Large intestine (tissue), 3 donors: ENCODE results near the gene PHOSPHO1. TPM values are rescaled to one million over a fixed set of nuclear protein-coding genes. Genes with fewer than 3 reads are reported as not detected.

Experiments
- DNase-seq, 2 donors: peaks; one replicate each; pipeline versions ENCODE4 v3.0.0 to v3.0.0-alpha.2; 2013
- H3K27ac ChIP-seq: one replicate; pipeline ENCODE4 v1.5.1; 2013; ENCODE audit warnings: low read length
- H3K27me3 ChIP-seq: 2 replicates; pipeline ENCODE4 v1.6.1; 2013; ENCODE audit warnings: low read length; ENCODE audit not compliant: control insufficient read depth, insufficient read depth
- H3K36me3 ChIP-seq: 2 replicates; pipeline ENCODE4 v1.6.1; 2013; ENCODE audit warnings: low read length; ENCODE audit not compliant: control insufficient read depth, insufficient read depth
- H3K4me1 ChIP-seq: one replicate; pipeline ENCODE4 v1.6.1; 2013; ENCODE audit warnings: low read length; ENCODE audit not compliant: control insufficient read depth, insufficient read depth
- H3K4me3 ChIP-seq: one replicate; pipeline ENCODE4 v1.5.1; 2013; ENCODE audit warnings: low read length
- H3K9me3 ChIP-seq: one replicate; pipeline ENCODE4 v1.6.1; 2013; ENCODE audit warnings: mild to moderate bottlenecking, low read depth, low read length, moderate library complexity; ENCODE audit not compliant: control insufficient read depth
- WGBS: methylation state at CpG from one replicate; pipeline ENCODE4 v1.1.5; 2013; ENCODE audit warnings: low lambda C conversion rate; ENCODE audit not compliant: insufficient coverage; 5-methylcytosine and 5-hydroxymethylcytosine counted together
- polyA plus RNA-seq: library from polyadenylated mRNA; unstranded; fragments of 120-200 nt; gene quantifications from one replicate; pipeline ENCODE4 v1.2.1, GENCODE V29; 2013

Gene PHOSPHO1
- polyA plus RNA-seq, 1 donor: 2.3 TPM

DNA sequence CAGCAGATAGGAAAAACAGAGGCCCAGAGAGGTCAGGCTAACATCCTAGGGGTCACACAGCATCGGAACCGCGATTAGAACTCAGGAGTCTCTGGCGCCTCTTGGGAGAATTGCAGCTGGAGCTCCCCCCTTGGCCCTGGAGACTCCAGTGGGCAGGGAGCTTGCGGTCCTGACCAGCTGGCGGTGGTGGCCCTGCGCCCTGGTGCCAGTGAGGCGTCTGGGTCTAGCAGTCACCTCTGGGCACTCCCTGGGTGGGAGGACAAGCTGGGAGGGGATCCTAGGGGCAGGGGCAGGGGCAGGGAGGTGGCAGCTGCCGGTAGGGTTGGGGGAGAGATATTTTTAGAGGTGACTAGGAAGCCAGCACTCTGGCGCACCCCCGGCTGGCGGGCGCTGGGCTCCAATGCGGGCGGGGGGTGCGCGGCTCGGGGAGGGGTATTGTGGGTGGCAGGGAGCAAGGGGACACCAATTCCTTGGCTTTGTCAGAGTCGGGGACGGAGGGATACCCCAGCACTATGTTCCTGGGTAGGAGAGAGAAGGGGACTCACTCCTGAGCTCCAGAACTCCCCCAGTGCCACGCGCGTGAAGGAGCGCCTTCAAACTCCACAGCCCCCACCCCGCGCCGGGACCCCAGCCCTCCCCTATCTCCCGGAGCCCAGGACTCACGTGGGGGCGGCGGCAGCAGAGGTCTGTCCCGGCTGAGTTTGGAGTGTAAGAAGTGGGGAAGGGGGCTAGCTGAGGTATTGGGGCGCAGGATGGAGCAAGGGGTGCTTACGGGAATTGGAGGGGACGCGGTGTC is 584 bp downstream of the PHOSPHO1 start:
- WGBS: no CpG with 5 or more reads among the region's 36 CpGs
- H3K27ac ChIP-seq: no peak overlapping the region
- peak overlapping the region; percentile 59 for H3K4me3 ChIP-seq
- peaks cover 64% of the 10 kb centered on the region for H3K27me3 ChIP-seq
- peaks cover 9% of the 10 kb centered on the region for H3K4me1 ChIP-seq
- DNase-seq: no peak
- no peaks in the 10 kb centered on the region for H3K36me3 ChIP-seq
- H3K9me3 ChIP-seq: peaks cover 6% of the 10 kb centered on the region

GRCh38 chr17:49229076-49229804 is 1.3 kb downstream of the PHOSPHO1 start:
- Histone ChIP-seq H3K4me1 (peaks cover 14% of the 10 kb centered on the region), H3K36me3 (no peaks in the 10 kb centered on the region), H3K27me3 (peaks cover 71% of the 10 kb centered on the region), H3K9me3 (peaks cover 13% of the 10 kb centered on the region), H3K27ac (no peak overlapping the region), H3K4me3 (no peak overlapping the region)
- no peak for DNase-seq
- WGBS: no CpG with 5 or more reads among the region's 6 CpGs

GRCh38 chr17:49227436-49228261 is 2.9 kb downstream of the PHOSPHO1 start:
- Histone ChIP-seq H3K4me1 (peaks cover 21% of the 10 kb centered on the region), H3K36me3 (no peaks in the 10 kb centered on the region), H3K4me3 (no peak overlapping the region), H3K27ac (no peak overlapping the region), H3K9me3 (peaks cover 16% of the 10 kb centered on the region), H3K27me3 (peaks cover 87% of the 10 kb centered on the region)
- peak in 1 of 2 donors; percentile 44 for DNase-seq
- no CpG with 5 or more reads among the region's 5 CpGs for WGBS

GRCh38 chr17:49226771-49227435 is 3.7 kb downstream of the PHOSPHO1 start:
- Histone ChIP-seq H3K27ac (no peak overlapping the region), H3K27me3 (peaks cover 94% of the 10 kb centered on the region), H3K4me3 (no peak overlapping the region), H3K4me1 (peaks cover 21% of the 10 kb centered on the region), H3K9me3 (peaks cover 16% of the 10 kb centered on the region), H3K36me3 (no peaks in the 10 kb centered on the region)
- DNase-seq: no peak
- no CpG with 5 or more reads among the region's 3 CpGs for WGBS

DNA sequence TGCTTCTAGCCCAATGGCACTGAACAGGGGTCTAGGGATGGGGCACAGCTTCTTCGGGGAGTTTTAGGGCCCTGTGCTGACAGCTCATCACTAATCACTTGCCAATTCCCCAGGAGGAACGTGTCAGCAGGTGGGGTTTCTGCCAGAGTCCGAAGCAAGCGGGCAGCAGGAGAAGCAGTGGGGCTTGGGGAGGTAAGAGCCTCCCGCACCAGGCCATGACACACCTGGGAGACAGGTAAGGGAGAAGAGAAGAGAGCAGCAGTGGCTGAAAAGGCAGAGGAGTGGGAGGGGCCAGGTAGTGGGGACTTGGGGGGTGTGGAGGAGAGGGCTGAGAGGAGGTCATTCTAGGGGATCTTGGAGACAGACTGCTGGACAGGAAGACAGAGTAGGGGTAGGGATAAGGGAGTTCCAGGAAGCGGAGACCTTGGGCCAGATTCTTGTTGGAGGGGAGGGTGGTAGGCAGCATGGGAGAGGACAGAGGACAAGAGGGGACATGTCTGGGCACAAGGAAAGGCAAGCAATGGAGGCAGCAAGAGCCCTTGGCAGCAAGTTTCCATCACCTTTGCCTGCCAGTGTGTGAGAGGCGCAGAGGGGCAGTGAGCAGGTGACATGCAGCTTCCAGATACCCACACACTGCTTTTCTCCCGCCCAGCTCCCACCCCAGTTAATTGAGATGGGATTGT is 4.9 kb downstream of the PHOSPHO1 start:
- Histone ChIP-seq H3K27me3 (peaks cover 83% of the 10 kb centered on the region), H3K4me3 (no peak overlapping the region), H3K4me1 (peaks cover 17% of the 10 kb centered on the region), H3K36me3 (no peaks in the 10 kb centered on the region), H3K9me3 (peaks cover 16% of the 10 kb centered on the region), H3K27ac (no peak overlapping the region)
- DNase-seq: no peak
- WGBS: 80% methylated on average over 1 of the region's 8 CpGs

DNA sequence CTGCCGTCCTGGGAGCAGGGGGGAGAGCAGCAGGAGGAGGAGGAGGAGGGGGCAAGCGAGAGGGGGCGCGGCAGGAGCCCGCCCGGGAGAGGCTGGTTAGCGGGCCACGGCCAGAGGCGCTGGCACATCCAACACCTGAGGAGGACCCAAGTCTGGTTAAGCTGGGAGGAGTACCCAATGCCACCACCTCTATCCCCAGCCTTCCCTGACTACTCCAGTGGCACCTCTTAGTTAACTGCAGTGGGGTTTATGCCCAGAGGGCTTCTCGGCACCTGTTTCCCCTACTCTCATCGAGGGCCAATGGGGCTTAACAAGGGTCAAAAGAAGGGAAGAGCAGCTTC is 5.6 kb downstream of the PHOSPHO1 start:
- WGBS: no CpG with 5 or more reads among the region's 11 CpGs
- Histone ChIP-seq H3K36me3 (no peaks in the 10 kb centered on the region), H3K4me3 (no peak overlapping the region), H3K9me3 (peaks cover 13% of the 10 kb centered on the region), H3K4me1 (peaks cover 12% of the 10 kb centered on the region), H3K27ac (no peak overlapping the region), H3K27me3 (peaks cover 77% of the 10 kb centered on the region)
- DNase-seq: no peak

DNA sequence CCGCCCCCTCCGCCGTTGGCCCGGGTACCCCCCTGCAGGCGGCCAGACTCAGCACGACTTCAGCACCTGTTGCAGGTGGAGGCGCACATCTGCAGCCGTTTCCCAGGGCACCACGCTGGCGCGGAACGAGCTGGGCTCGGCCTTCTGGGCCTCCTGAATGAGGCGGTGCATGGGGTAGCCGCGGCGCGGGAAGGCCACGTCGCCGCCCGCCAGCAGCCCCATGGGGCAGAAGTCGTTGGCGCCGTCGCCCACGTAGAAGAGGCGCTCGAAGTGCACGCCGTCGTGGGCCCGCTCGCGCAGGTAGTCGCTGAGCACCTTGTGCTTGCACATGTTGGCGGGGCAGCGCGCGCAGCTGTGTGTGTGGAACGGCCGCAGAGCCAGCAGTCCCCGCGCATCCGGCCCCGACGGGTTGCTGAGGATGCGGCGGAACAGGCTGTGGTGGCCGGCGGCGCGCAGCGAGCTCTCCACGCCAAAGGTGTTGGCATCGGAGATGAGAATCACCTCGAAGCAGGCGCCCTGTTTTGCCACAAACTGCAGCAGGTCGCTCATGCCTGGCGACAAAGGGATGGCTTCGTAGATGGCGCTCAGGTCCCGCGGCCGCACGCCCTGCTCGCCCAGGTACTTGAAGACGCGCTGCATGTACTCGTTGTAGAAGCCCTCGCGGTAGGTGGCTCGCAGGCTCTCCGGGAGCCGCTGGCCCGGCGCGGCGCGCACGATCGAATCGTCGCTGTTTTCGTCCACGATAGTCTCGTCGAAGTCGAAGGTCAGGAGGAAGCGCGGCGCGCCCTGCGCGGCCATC is 6.2 kb downstream of the PHOSPHO1 start:
- Histone ChIP-seq H3K9me3 (peaks cover 10% of the 10 kb centered on the region), H3K36me3 (no peaks in the 10 kb centered on the region), H3K4me3 (peak overlapping the region; percentile 3), H3K27ac (no peak overlapping the region), H3K4me1 (peaks cover 12% of the 10 kb centered on the region), H3K27me3 (peaks cover 75% of the 10 kb centered on the region)
- no CpG with 5 or more reads among the region's 95 CpGs for WGBS
- DNase-seq: peak in 1 of 2 donors; percentile 50

GRCh38 chr17:49223517-49224197 is 6.9 kb downstream of the PHOSPHO1 start:
- peaks cover 12% of the 10 kb centered on the region for H3K4me1 ChIP-seq
- H3K9me3 ChIP-seq: peaks cover 10% of the 10 kb centered on the region
- no peak overlapping the region for H3K27ac ChIP-seq
- H3K4me3 ChIP-seq: peak overlapping the region; percentile 3
- WGBS: 0% methylated on average over 4 of the region's 31 CpGs
- H3K27me3 ChIP-seq: peaks cover 72% of the 10 kb centered on the region
- no peaks in the 10 kb centered on the region for H3K36me3 ChIP-seq
- DNase-seq: peak in 1 of 2 donors; percentile 30

GRCh38 chr17:49223168-49223516 is 7.4 kb downstream of the PHOSPHO1 start:
- no peak overlapping the region for H3K27ac ChIP-seq
- peaks cover 69% of the 10 kb centered on the region for H3K27me3 ChIP-seq
- no peak overlapping the region for H3K4me3 ChIP-seq
- no peak for DNase-seq
- peaks cover 10% of the 10 kb centered on the region for H3K9me3 ChIP-seq
- no CpG with 5 or more reads among the region's 9 CpGs for WGBS
- peaks cover 12% of the 10 kb centered on the region for H3K4me1 ChIP-seq
- H3K36me3 ChIP-seq: no peaks in the 10 kb centered on the region
